ENCODE measurements around the gene MYMX.

Gene MYMX

DNA sequence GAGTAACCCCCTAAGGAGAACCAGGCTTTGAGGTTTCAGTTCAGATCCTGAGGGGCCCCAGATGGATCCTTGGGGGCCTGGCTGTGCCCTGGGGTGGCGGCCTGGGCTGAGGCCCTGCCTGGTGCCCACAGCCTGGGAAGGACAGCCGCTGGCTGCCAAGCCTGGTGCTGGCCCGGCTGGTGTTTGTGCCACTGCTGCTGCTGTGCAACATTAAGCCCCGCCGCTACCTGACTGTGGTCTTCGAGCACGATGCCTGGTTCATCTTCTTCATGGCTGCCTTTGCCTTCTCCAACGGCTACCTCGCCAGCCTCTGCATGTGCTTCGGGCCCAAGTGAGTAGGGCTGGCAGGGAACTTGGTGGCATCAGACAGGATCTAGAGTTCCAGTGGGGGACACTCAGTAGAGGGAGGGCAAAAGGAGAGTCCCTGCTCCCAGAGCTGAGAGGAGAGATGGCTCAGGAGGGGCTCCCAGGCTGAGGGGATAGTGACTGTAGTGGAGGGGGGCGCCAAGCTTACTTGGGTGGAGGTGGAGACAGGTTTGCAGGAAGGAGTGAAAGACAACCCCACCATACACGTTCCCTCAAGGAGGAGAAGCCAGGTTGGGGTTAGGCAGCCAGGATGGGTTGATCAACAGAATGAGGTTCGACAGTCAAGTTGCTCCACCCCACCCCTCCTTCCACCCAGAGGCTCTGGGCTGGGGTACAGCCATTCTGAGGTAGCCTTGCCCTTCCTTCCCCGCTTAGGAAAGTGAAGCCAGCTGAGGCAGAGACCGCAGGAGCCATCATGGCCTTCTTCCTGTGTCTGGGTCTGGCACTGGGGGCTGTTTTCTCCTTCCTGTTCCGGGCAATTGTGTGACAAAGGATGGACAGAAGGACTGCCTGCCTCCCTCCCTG is 16.2 kb downstream of the MYMX start:
- DNase-seq (ENCODE audit: low read depth, low spot score) = no peak

DNA sequence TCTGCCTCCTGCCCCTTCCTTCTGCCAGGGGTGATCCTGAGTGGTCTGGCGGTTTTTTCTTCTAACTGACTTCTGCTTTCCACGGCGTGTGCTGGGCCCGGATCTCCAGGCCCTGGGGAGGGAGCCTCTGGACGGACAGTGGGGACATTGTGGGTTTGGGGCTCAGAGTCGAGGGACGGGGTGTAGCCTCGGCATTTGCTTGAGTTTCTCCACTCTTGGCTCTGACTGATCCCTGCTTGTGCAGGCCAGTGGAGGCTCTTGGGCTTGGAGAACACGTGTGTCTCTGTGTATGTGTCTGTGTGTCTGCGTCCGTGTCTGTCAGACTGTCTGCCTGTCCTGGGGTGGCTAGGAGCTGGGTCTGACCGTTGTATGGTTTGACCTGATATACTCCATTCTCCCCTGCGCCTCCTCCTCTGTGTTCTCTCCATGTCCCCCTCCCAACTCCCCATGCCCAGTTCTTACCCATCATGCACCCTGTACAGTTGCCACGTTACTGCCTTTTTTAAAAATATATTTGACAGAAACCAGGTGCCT is 16.9 kb downstream of the MYMX start:
- no peak for DNase-seq (ENCODE audit: low read depth, low spot score)

- no peak for DNase-seq (ENCODE audit: low read depth, low spot score)
Measured at GRCh38 chr6:44234101-44235025, 17.6 kb downstream of the MYMX start.

DNA sequence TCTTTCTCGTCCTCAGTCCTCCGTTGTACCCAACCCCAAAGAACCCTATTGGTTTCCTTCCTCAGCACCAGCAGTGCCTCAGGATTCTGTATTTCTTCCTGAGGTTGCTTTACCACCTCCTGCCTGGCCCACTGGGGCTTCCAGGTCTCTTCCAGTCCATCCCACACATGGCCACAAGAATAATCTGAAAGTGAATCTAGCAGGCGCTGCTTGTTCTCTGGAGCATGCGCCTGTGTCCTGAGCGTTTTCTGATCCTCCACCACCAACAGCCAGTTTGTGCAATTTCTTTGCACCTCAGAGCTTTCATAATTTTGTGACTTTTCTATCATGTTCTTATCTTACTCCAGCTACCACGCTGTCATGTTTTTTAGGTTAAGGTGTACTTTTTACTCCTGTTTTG is 18.5 kb downstream of the MYMX start:
- DNase-seq (ENCODE audit: low read depth, low spot score) = no peak

- DNase-seq (ENCODE audit: low read depth, low spot score) = no peak
Measured at GRCh38 chr6:44235891-44236516, 19.3 kb downstream of the MYMX start.

DNA sequence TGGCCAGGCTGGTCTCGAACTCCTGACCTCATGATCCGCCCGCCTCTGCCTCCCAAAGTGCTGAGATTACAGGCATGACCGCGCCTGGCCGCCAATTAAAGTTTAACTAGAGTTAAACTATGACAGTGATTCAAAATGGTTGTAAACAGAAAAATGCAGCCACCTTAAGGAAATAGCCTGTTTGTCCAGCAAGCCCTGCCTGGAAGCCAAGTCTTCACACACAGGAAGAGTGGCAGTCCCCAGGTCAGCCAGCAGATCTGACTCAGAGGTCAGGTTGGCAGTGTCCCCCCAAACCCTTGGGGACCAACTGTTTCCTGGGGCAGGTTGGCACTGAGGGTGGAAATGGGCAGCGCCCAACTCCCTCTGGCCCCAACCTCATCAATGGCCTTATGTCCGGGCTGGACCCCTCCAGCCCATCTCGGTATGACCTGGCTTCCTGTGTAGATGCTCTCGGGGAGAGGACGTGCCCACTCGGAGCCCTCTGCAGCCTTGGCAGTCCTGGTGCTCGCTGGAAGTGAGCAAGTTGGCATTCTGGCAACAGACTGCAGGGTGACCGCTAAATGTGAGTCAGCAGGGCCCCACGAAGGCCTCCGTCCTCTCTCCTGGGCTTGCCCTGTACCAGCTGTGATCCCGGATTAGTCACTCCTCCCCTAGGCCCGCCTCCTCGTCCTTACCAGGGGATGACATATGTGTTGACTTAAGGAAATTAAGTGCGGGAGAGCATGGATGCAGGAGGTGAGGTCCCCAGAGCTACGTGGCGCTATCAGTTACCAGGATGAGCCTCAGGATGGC is 20.5 kb downstream of the MYMX start:
- no peak for DNase-seq (ENCODE audit: low read depth, low spot score)

- no peak for DNase-seq (ENCODE audit: low read depth, low spot score)
Measured at GRCh38 chr6:44237813-44238433, 21.2 kb downstream of the MYMX start.

GRCh38 chr6:44238687-44239350 is 22.1 kb downstream of the MYMX start:
- DNase-seq (ENCODE audit: low read depth, low spot score) = no peak

GRCh38 chr6:44243345-44243744 is 26.6 kb downstream of the MYMX start:
- no peak for DNase-seq (ENCODE audit: low read depth, low spot score)

DNA sequence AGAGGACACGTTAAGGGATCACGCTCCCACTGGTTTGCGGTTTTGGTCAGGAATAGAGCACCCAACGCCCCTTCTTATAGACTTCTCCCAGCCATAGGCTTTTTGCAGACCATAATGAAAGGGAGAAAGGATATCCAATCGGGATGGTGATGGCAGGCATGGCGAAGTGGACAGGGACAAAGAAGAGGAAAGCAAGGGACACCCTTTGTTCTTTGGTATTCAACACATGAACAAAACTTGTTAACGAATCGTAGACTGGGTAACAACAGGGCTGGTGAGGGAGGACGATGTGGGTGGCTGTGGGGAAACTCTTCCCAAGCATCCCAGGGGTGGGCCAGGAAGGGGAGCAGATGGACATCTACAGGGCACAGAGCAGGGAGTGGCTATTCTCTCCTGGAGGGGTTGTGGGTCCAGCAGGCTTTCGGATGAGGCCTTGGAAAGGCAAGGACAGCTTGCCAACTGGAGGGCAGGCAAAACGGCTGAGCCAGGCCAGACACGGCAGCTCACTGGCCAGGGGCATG is 28.7 kb downstream of the MYMX start:
- DNase-seq (ENCODE audit: low read depth, low spot score) = no peak

- DNase-seq (ENCODE audit: low read depth, low spot score) = no peak
Measured at GRCh38 chr6:44245912-44246662, 29.4 kb downstream of the MYMX start.

GRCh38 chr6:44246663-44247337 is 30.1 kb downstream of the MYMX start, which contains the start of gene HSP90AB1:
Gene HSP90AB1 (plus strand): TSS chr6:44247101. CDS start chr6:44248630, 1,529 bp downstream.
- DNase-seq (ENCODE audit: low read depth, low spot score) = peak; percentile 96

DNA sequence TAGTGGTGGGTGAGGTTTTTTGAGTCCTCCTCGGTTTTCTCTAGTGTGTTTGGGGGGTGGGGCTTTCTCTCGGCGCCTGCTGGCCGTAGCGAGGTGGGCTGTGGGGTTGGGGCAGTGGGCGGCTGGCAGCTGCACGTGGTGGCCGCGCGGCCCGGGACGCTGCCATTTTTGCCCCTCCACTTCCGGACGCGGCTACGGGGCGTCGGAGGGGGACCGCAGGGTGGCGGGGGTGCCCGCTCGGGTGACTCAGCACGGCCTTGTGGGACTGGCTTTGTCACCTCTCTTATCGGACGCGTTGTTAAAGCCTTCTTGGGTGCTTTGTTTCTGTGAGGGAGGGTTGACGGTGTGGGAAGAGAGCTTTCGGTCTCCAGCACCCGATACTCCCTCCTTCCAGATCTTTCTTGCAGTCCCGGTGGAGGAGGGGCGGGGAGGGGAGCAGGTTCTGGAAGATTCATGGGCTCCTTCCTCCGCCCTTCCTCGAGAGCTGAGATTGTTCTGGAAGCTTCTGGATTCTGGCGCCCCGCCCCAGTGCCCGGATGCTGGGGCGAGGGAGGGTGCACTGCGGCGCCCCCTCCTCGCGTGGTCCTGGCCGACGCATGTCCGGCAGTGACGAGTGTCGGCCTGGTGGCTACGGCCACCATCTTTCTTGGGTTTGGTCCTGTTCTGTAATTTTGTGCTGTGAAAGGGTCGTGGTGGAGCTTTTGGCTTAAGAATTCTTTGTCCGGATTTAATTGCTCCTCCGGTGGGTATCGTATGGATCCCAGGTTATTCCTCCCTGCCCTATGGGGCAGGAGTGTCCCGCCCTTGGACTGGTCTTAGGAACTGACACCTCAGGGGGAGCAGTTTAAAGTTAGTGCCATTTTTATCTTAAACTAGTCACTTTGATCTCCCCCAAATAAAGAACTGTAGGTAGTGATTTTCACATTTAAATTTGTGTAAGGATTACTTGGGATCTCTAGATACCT is 30.9 kb downstream of the MYMX start:
- DNase-seq (ENCODE audit: low read depth, low spot score) = no peak

DNA sequence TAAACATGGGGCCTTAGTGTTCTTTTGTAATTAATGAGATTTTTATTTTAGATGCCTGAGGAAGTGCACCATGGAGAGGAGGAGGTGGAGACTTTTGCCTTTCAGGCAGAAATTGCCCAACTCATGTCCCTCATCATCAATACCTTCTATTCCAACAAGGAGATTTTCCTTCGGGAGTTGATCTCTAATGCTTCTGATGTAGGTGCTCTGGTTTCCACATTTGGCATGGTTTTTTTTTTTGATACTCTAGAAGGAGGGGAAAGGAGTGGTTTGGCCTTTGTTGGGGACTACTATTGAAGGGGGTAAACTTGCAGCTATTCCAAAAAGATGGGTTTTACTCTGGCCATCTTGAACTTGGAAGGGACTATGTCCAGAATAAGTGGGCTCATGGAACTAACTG is 31.9 kb downstream of the MYMX start:
- no peak for DNase-seq (ENCODE audit: low read depth, low spot score)

- no peak for DNase-seq (ENCODE audit: low read depth, low spot score)
Measured at GRCh38 chr6:44249082-44249748, 32.5 kb downstream of the MYMX start.

DNA sequence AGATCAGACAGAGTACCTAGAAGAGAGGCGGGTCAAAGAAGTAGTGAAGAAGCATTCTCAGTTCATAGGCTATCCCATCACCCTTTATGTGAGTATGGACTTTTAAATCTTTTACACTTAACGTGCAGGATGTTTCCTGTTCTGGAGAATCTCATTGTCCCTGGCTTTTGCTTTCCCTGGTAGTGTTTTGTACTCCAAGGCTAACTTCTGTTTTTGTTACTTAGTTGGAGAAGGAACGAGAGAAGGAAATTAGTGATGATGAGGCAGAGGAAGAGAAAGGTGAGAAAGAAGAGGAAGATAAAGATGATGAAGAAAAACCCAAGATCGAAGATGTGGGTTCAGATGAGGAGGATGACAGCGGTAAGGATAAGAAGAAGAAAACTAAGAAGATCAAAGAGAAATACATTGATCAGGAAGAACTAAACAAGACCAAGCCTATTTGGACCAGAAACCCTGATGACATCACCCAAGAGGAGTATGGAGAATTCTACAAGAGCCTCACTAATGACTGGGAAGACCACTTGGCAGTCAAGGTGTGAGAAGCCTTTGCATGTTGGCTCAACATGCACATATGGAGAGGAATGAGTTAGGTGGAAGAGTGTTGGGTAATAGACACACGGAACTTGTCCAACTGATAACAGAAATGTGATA is 33.5 kb downstream of the MYMX start:
- no peak for DNase-seq (ENCODE audit: low read depth, low spot score)
